Stomach (tissue), 4 donors: ENCODE measurements around the gene UBTD2.

ENCODE experiments used
- CTCF ChIP-seq, 7 experiments: fragments of 450-650 bp in 4 of 7; fragments of 200-600 bp in 3 of 7; sonication (generic) in 3 of 7; IDR thresholded peaks; one replicate each; pipeline ENCODE4 v1.5.1; 2016 to 2019; ENCODE audit warnings: antibody characterized with exemption in 7 of 7, control low read depth in 2 of 7, mild to moderate bottlenecking in 1 of 7
- POLR2AphosphoS5 ChIP-seq, 3 donors: sonication (generic); formaldehyde crosslinking; IDR thresholded peaks; one replicate each; pipeline ENCODE4 v1.6.1; 2016; ENCODE audit warnings: antibody characterized with exemption in 3 of 3

- TF ChIP-seq CTCF (IDR thresholded peaks at IDR 0.05) (no peak), POLR2AphosphoS5 (IDR thresholded peaks at IDR 0.05) (no peak)
Observed at GRCh38 chr5:172169216-172169615, 114.3 kb downstream of the UBTD2 start.
